Neuronal stem cell (in vitro differentiated cells): Measurements from ENCODE around the gene PSMD12.
"Not testable (repeated sequence)": the region's sequence is repeated elsewhere in the genome, so short reads cannot be mapped to it uniquely, and the experiment has no call there.

Experiments
- DNase-seq: peaks from one replicate; pipeline ENCODE4 v3.0.0-alpha.2; 2013; ENCODE audit warnings: low spot score
- H2AFZ ChIP-seq: one replicate; pipeline ENCODE4 v1.6.1; 2013; ENCODE audit warnings: mild to moderate bottlenecking, low read length, inconsistent platforms
- H2AK5ac ChIP-seq: 2 replicates; pipeline ENCODE4 v1.6.1; 2013; ENCODE audit warnings: low read depth, mild to moderate bottlenecking, inconsistent platforms, low read length, moderate library complexity, mixed read lengths
- H2BK120ac ChIP-seq: 2 replicates; pipeline ENCODE4 v1.6.1; 2013; ENCODE audit warnings: low read depth, mild to moderate bottlenecking, inconsistent platforms, low read length, moderate library complexity, mixed read lengths
- H2BK12ac ChIP-seq: one replicate; pipeline ENCODE4 v1.6.1; 2013; ENCODE audit warnings: low read length, inconsistent platforms
- H2BK15ac ChIP-seq: 2 replicates; pipeline ENCODE4 v1.6.1; 2013; ENCODE audit warnings: mild to moderate bottlenecking, low read length, inconsistent platforms, mixed read lengths
- H2BK5ac ChIP-seq: one replicate; pipeline ENCODE4 v1.6.1; 2013; ENCODE audit warnings: inconsistent platforms, mild to moderate bottlenecking, low read length, moderate library complexity
- H3K14ac ChIP-seq: one replicate; pipeline ENCODE4 v1.6.1; 2013; ENCODE audit warnings: low read length, inconsistent platforms
- H3K18ac ChIP-seq: 2 replicates; pipeline ENCODE4 v1.6.1; 2013; ENCODE audit warnings: low read length, inconsistent platforms
- H3K23ac ChIP-seq: 2 replicates; pipeline ENCODE4 v1.6.1; 2013; ENCODE audit warnings: low read depth, mild to moderate bottlenecking, mixed read lengths, low read length, inconsistent platforms; ENCODE audit not compliant: poor library complexity
- H3K27ac ChIP-seq: replicated peaks from 3 replicates; pipeline ENCODE4 v1.5.1; 2013; ENCODE audit warnings: low read length, inconsistent platforms
- H3K27me3 ChIP-seq, 3 experiments: 2 replicates each; pipeline ENCODE4 v1.6.1; 2013; ENCODE audit warnings: low read length in 3 of 3, mild to moderate bottlenecking in 2 of 3, inconsistent platforms in 1 of 3, low read depth in 1 of 3, mixed read lengths in 1 of 3, moderate library complexity in 1 of 3; ENCODE audit not compliant: control insufficient read depth in 3 of 3, insufficient read depth in 3 of 3
- H3K36me3 ChIP-seq, 2 donors: replicated peaks in 1 of 2; 2 replicates each; pipeline ENCODE4 v1.6.1; 2013; ENCODE audit warnings: low read length in 2 of 2; ENCODE audit not compliant: control insufficient read depth in 2 of 2, insufficient read depth in 2 of 2
- H3K4ac ChIP-seq: 2 replicates; pipeline ENCODE4 v1.6.1; 2013; ENCODE audit warnings: inconsistent platforms, mild to moderate bottlenecking, low read length, moderate library complexity
- H3K4me1 ChIP-seq, 2 donors: 1 replicate in 1 of 2; 2 replicates in 1 of 2; pipeline ENCODE4 v1.6.1; 2013; ENCODE audit warnings: low read length in 2 of 2, low read depth in 1 of 2; ENCODE audit not compliant: control insufficient read depth in 2 of 2, insufficient read depth in 1 of 2
- H3K4me2 ChIP-seq: one replicate; pipeline ENCODE4 v1.6.1; 2013; ENCODE audit warnings: mild to moderate bottlenecking, low read length, inconsistent platforms; ENCODE audit not compliant: insufficient read depth, poor library complexity, severe bottlenecking
- H3K4me3 ChIP-seq, 2 donors: 2 replicates each; pipeline ENCODE4 v1.5.1; 2013; ENCODE audit warnings: low read length in 2 of 2, mild to moderate bottlenecking in 2 of 2, inconsistent platforms in 1 of 2, moderate library complexity in 1 of 2
- H3K79me1 ChIP-seq: one replicate; pipeline ENCODE4 v1.6.1; 2013; ENCODE audit warnings: low read depth, mild to moderate bottlenecking, inconsistent platforms, low read length, moderate library complexity
- H3K9ac ChIP-seq: one replicate; pipeline ENCODE4 v1.6.1; 2013; ENCODE audit warnings: mild to moderate bottlenecking, low read depth, low read length, inconsistent platforms; ENCODE audit not compliant: poor library complexity
- H3K9me3 ChIP-seq, 2 donors: replicated peaks in 1 of 2; 2 replicates each; pipeline versions ENCODE3 to v1.6.1; 2013; ENCODE audit warnings: low read length in 2 of 2, mild to moderate bottlenecking in 2 of 2, inconsistent platforms in 1 of 2, low read depth in 1 of 2, mixed read lengths in 1 of 2, moderate library complexity in 1 of 2; ENCODE audit not compliant: control insufficient read depth in 2 of 2, insufficient read depth in 1 of 2
- H4K8ac ChIP-seq: one replicate; pipeline ENCODE4 v1.6.1; 2013; ENCODE audit warnings: low read depth, mild to moderate bottlenecking, inconsistent platforms, low read length, moderate library complexity
- H4K91ac ChIP-seq: one replicate; pipeline ENCODE4 v1.6.1; 2013; ENCODE audit warnings: low read length, low read depth, mild to moderate bottlenecking, inconsistent platforms; ENCODE audit not compliant: poor library complexity
- WGBS, 2 donors: extraction: QIAGEN DNeasy Blood & Tissue Kit; methylation state at CpG; one replicate each; pipeline ENCODE4 v1.1.7; 2013; ENCODE audit warnings: missing lambda C conversion rate in 2 of 2, mixed read lengths in 1 of 2; ENCODE audit not compliant: insufficient read length in 2 of 2, insufficient replicate concordance in 1 of 2; ENCODE audit errors: extremely low coverage in 2 of 2; 5-methylcytosine and 5-hydroxymethylcytosine counted together

PSMD12 gene

DNA sequence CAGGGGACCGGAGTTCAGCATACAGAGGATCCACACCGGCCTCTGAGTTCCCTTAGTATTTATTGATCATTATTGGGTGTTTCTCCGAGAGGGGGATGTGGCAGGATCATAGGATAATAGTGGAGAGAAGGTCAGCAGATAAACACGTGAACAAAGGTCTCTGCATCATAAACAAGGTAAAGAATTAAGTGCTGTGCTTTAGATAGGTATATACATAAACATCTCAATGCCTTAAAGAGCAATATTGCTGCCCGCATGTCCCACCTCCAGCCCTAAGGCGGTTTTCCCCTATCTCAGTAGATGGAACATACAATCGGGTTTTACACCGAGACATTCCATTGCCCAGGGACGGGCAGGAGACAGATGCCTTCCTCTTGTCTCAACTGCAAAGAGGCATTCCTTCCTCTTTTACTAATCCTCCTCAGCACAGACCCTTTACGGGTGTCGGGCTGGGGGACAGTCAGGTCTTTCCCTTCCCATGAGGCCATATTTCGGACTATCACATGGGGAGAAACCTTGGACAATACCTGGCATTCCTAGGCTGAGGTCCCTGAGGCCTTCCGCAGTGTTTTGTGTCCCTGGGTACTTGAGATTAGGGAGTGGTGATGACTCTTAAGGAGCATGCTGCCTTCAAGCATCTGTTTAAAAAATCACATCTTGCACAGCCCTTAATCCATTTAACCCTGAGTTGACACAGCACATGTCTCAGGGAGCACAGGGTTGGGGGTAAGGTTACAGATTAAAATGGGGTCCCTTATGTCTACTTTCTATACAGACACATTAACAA is 39.2 kb downstream of the PSMD12 start:
- H2AK5ac ChIP-seq, H3K9me3 ChIP-seq, H2BK120ac ChIP-seq, H3K14ac ChIP-seq, H3K4ac ChIP-seq, H3K18ac ChIP-seq, H2AFZ ChIP-seq, H3K4me2 ChIP-seq, H3K36me3 ChIP-seq, H3K27me3 ChIP-seq, H4K8ac ChIP-seq, H3K9ac ChIP-seq, H2BK12ac ChIP-seq, H2BK5ac ChIP-seq, H3K23ac ChIP-seq, DNase-seq, H3K27ac ChIP-seq, H3K4me1 ChIP-seq, H2BK15ac ChIP-seq, H4K91ac ChIP-seq, H3K4me3 ChIP-seq, H3K79me1 ChIP-seq: not testable (repeated sequence)
- no CpG with 5 or more reads among the region's 13 CpGs for WGBS, 2 donors

DNA sequence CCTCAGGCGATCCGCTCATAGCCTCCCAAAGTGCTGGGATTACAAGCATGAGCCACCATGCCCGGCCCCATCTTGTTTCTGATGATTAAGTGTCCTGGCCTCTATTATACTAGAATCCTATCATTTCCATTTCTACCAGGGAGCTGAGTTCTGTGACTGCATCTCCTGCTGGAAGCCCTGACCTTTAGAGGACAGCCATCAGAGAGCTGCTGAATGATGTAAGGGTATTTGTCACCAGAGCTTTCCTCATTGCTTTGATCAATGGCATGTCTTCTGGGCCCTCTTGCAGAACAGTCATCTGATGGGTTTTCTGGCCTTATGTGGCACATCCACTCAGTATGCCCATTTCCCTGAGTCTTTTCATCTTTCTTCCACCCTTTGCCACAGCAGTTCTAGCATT is 39.9 kb downstream of the PSMD12 start:
- Histone ChIP-seq H3K4me2 (no peak overlapping the region), H3K36me3 (no peaks in the 10 kb centered on the region), H3K4me3 (no peak overlapping the region), H3K4me1 (no peaks in the 10 kb centered on the region), H3K18ac (no peak overlapping the region), H3K9ac (no peak overlapping the region), H3K27me3 (no peaks in the 10 kb centered on the region), H4K8ac (no peak overlapping the region), H2BK120ac (no peak overlapping the region), H2BK15ac (no peak overlapping the region), H3K23ac (no peak overlapping the region), H3K9me3 (no peaks in the 10 kb centered on the region), H3K27ac (no peak overlapping the region), H3K4ac (no peak overlapping the region), H2AFZ (no peak overlapping the region), H3K14ac (no peak overlapping the region), H2AK5ac (no peak overlapping the region), H4K91ac (no peak overlapping the region), H2BK5ac (no peak overlapping the region), H2BK12ac (no peak overlapping the region), H3K79me1 (no peaks in the 10 kb centered on the region)
- no CpG with 5 or more reads among the region's 3 CpGs for WGBS, 2 donors
- DNase-seq: no peak

DNA sequence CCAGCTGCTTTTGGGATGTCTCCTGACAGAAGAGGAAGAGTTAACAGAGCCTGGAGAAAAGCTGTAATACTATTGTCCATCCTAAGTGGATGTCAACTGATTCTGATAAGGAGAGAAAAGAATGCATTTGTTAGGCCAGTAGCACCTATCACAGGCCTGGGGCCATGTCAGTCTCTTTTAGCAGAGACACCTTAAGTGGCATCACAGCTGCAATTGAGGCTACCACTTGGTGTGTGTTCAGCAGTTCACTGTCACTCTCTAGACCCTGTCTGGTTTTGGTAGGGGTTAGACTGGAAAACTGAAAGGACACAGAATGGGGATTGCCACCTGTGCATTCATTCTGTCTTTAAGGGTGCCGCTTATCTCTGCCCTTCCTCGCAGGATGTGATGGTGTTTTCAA is 42.0 kb downstream of the PSMD12 start:
- no peak overlapping the region for H3K14ac ChIP-seq
- H2AK5ac ChIP-seq: no peak overlapping the region
- H2BK15ac ChIP-seq: no peak overlapping the region
- no peak overlapping the region for H4K91ac ChIP-seq
- no peaks in the 10 kb centered on the region for H3K27me3 ChIP-seq
- no peak overlapping the region for H3K23ac ChIP-seq
- no peak overlapping the region for H2AFZ ChIP-seq
- no peak overlapping the region for H3K4me3 ChIP-seq
- no peak overlapping the region for H3K27ac ChIP-seq
- H3K4ac ChIP-seq: no peak overlapping the region
- H3K4me2 ChIP-seq: no peak overlapping the region
- H2BK12ac ChIP-seq: no peak overlapping the region
- no peak overlapping the region for H4K8ac ChIP-seq
- H3K9ac ChIP-seq: no peak overlapping the region
- H3K18ac ChIP-seq: no peak overlapping the region
- WGBS, 2 donors: no CpG with 5 or more reads among the region's 2 CpGs
- no peaks in the 10 kb centered on the region for H3K36me3 ChIP-seq
- no peak for DNase-seq
- H3K9me3 ChIP-seq: no peaks in the 10 kb centered on the region
- H3K79me1 ChIP-seq: no peaks in the 10 kb centered on the region
- no peak overlapping the region for H2BK5ac ChIP-seq
- H2BK120ac ChIP-seq: no peak overlapping the region
- no peaks in the 10 kb centered on the region for H3K4me1 ChIP-seq

DNA sequence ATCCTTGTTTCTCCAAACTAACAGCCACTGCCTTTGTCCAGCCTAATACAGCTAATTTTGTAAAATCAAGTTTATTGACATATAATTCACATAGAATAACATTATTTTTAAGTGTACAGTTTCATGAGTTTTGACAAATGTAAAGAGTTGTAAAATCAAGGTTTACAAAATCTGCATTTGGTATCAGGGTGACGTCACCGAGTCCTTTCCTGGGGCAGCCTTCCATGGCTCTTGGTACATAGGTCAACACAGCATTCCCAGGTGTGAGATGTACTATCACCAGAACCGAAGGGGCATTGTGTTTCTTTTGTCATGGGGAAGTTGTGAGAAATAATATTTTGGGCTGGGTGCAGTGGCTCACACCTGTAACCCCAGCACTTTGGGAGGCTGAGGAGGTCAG is 42.9 kb downstream of the PSMD12 start:
- H3K4me1 ChIP-seq: no peaks in the 10 kb centered on the region
- no peaks in the 10 kb centered on the region for H3K36me3 ChIP-seq

More for the DNA sequence above, 42.9 kb downstream of the PSMD12 start:
- WGBS, 2 donors: no CpG with 5 or more reads among the region's 3 CpGs
- H3K4me2 ChIP-seq: no peak overlapping the region
- H3K27me3 ChIP-seq: no peaks in the 10 kb centered on the region
- H3K4ac ChIP-seq: no peak overlapping the region
- no peak overlapping the region for H4K91ac ChIP-seq
- H3K9me3 ChIP-seq: no peaks in the 10 kb centered on the region
- H3K27ac ChIP-seq: no peak overlapping the region
- no peak overlapping the region for H3K4me3 ChIP-seq
- no peak overlapping the region for H4K8ac ChIP-seq
- no peak overlapping the region for H3K23ac ChIP-seq
- no peak overlapping the region for H3K14ac ChIP-seq
- DNase-seq: no peak
- H2AK5ac ChIP-seq: no peak overlapping the region
- H3K79me1 ChIP-seq: no peaks in the 10 kb centered on the region
- H2AFZ ChIP-seq: no peak overlapping the region
- H2BK120ac ChIP-seq: no peak overlapping the region
- no peak overlapping the region for H2BK12ac ChIP-seq
- no peak overlapping the region for H3K9ac ChIP-seq
- H2BK5ac ChIP-seq: no peak overlapping the region
- no peak overlapping the region for H3K18ac ChIP-seq
- H2BK15ac ChIP-seq: no peak overlapping the region
